Mammary epithelial cell (primary cell): Measurements from ENCODE around the gene COL23A1.

ENCODE experiments used
- EZH2 ChIP-seq: IDR thresholded peaks from 2 replicates; pipeline ENCODE4 v1.6.1; 2012; ENCODE audit warnings: low read length, inconsistent platforms, borderline replicate concordance
- TF ChIP-seq, protein P1 (sequence below), 2 donors: IDR thresholded peaks in 1 of 2; conservative IDR thresholded peaks in 1 of 2; 2 replicates each; pipeline ENCODE4 v1.5.1; 2011 to 2012; ENCODE audit warnings: inconsistent platforms in 2 of 2, low read length in 2 of 2, mild to moderate bottlenecking in 2 of 2, control low read depth in 1 of 2, low read depth in 1 of 2; ENCODE audit not compliant: insufficient read depth in 1 of 2; ENCODE audit errors: extremely low read depth in 1 of 2

DNA sequence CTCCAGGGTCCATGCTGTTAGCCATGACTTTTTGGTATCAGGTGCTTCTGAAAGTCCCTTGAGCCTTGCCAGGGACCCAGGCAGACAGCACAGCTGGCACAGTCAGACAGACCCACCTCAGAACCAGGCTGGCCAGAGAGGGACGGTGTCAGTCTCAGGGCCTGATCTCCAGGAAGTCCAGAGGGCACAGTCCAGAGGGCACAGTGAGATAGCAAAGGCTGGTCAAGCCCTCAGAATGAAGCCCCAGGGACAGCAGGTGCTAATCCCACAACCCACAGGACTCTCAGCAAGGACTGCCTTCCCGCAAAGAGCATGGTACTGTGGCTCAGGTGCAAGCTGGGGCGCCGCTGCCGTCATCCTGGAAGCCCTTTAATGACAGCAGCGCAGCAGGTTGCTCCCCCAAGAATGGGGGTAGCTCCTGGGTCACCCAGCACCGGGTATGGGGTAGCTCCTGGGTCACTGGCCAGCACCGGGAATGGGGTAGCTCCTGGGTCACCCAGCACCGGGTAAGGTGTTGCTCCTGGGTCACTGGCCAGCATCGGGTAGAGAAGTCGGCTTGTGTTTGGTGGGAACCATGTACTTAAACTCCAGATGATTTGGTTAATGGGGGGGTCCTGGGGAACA is 252.0 kb downstream of the COL23A1 start:
- TF ChIP-seq, protein P1, sequence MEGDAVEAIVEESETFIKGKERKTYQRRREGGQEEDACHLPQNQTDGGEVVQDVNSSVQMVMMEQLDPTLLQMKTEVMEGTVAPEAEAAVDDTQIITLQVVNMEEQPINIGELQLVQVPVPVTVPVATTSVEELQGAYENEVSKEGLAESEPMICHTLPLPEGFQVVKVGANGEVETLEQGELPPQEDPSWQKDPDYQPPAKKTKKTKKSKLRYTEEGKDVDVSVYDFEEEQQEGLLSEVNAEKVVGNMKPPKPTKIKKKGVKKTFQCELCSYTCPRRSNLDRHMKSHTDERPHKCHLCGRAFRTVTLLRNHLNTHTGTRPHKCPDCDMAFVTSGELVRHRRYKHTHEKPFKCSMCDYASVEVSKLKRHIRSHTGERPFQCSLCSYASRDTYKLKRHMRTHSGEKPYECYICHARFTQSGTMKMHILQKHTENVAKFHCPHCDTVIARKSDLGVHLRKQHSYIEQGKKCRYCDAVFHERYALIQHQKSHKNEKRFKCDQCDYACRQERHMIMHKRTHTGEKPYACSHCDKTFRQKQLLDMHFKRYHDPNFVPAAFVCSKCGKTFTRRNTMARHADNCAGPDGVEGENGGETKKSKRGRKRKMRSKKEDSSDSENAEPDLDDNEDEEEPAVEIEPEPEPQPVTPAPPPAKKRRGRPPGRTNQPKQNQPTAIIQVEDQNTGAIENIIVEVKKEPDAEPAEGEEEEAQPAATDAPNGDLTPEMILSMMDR (conservative IDR thresholded peaks at IDR 0.05 in 1 of 2, IDR thresholded peaks at IDR 0.05 in 1 of 2; ENCODE audit: extremely low read depth in 1 of 2, insufficient read depth in 1 of 2, low read depth in 1 of 2, low read length in 2 of 2) = no peak
- TF ChIP-seq EZH2 = no peak
